GM13976 (cell line): Measurements from ENCODE around the gene UGT1A7.

Experiments
- DNase-seq: peaks from one replicate; pipeline ENCODE4 v3.0.0; 2012; ENCODE audit warnings: low spot score
- in situ Hi-C: fragments of 300-500 bp; cut with MboI; formaldehyde crosslinking; loops from one replicate; pipeline ENCODE4 v1.12.0; 2022; ENCODE audit warnings: low sequenced_read_pairs, mixed read lengths, inconsistent platforms; ENCODE audit not compliant: unreplicated experiment
- TF ChIP-seq, protein P1 (sequence below): IDR thresholded peaks from 2 replicates; pipeline ENCODE4 v1.5.1; 2012; ENCODE audit warnings: borderline replicate concordance, mild to moderate bottlenecking; ENCODE audit not compliant: insufficient read depth; ENCODE audit errors: extremely low read depth, missing control alignments, control extremely low read depth

UGT1A7 gene

GRCh38 chr2:233702238-233702637 lies 20.5 kb downstream of the UGT1A7 start:
- in situ Hi-C loops: loop anchor here (25.0 kb wide), 2 partner anchors 240 to 415 kb away; no protein-coding TSS in a partner anchor
- TF ChIP-seq, protein P1, sequence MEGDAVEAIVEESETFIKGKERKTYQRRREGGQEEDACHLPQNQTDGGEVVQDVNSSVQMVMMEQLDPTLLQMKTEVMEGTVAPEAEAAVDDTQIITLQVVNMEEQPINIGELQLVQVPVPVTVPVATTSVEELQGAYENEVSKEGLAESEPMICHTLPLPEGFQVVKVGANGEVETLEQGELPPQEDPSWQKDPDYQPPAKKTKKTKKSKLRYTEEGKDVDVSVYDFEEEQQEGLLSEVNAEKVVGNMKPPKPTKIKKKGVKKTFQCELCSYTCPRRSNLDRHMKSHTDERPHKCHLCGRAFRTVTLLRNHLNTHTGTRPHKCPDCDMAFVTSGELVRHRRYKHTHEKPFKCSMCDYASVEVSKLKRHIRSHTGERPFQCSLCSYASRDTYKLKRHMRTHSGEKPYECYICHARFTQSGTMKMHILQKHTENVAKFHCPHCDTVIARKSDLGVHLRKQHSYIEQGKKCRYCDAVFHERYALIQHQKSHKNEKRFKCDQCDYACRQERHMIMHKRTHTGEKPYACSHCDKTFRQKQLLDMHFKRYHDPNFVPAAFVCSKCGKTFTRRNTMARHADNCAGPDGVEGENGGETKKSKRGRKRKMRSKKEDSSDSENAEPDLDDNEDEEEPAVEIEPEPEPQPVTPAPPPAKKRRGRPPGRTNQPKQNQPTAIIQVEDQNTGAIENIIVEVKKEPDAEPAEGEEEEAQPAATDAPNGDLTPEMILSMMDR: no peak
- DNase-seq: no peak

DNA sequence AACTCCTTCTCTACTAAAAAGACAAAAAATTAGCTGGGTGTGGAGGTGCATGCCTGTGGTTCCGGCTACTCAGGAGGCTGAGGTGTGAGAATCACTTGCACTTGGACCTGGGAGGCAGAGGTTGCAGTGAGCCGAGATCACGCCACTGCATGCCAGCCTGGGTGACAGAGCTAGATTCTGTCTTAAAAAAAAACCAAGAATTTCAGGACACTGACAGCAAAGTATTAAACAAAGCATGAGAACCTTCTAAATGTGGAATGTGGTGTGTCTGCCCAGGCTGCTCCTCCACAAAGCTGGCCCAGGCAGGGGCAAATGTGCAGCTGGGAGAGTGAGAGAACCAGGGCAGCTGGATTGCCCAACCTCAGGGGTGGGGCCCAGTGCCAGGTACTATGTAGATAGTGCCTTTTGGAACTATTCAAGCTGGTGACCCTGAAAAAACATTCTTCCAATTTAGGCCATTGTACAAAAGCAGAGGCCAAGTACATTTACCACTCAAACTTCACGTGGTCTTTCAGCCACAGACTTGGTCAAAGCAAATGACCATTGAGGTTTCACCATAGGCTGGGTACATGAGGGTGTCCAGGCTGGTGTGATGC lies 24.3 kb downstream of the UGT1A7 start:
- DNase-seq: no peak
- TF ChIP-seq, protein P1: no peak
- in situ Hi-C loops: loop anchor here (25.0 kb wide), 2 partner anchors 244 to 419 kb away; no protein-coding TSS in a partner anchor

DNA sequence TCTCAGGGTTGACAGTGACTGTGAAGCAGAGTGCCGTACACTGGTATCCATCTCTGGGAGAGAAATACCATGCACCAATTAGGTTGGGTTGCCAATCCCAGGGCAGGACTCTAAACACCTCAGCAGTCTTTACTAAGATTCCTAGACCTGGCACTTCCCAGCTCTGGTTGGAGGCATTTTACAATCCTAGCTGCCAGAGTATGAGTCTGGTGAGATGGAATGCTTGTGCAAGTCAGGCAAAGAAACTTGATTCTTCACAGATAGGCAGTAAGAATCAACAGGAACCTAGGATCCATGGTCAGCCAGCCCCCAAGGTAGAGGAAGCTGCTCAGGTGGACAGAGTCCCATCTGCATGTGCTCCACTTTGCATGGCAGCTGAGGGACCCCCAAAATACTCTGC lies 25.0 kb downstream of the UGT1A7 start:
- DNase-seq: no peak
- in situ Hi-C loops: loop anchor here (25.0 kb wide), 2 partner anchors 244 to 419 kb away; no protein-coding TSS in a partner anchor
- TF ChIP-seq, protein P1: no peak

DNA sequence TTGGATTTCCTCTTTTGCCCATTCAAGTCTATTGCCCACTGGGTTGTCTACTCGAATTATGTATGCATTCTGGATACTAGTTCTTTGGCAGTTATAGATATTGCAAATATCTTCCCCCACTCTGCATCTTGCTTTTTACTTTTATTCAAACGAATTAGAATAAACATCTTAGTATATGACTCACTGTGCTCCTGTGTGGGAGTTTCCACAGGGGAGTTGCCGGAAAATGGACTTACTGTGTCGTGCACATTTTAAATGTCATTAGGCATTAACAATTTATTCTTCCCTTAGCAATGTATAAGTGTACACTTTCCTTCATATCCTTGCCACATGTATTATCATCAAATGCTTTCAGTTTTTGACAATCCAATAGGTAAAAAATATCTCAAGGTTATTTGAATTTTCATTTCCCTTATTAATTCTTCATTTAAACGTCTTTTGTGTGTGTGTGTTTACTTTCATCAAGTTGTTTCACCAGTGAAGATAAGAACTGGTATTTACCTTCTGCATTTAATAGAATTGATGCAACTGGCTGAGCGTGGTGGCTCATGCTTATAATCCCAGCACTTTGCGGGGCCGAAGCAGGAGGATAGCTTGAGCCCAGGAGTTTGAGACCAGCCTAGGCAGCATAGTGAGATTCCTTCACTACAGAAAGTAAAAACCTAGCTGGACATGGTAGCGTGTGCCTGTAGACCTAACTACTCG lies 26.4 kb downstream of the UGT1A7 start:
- TF ChIP-seq, protein P1: no peak
- in situ Hi-C loops: loop anchor here (25.0 kb wide), 2 partner anchors 246 to 421 kb away; no protein-coding TSS in a partner anchor
- DNase-seq: no peak

DNA sequence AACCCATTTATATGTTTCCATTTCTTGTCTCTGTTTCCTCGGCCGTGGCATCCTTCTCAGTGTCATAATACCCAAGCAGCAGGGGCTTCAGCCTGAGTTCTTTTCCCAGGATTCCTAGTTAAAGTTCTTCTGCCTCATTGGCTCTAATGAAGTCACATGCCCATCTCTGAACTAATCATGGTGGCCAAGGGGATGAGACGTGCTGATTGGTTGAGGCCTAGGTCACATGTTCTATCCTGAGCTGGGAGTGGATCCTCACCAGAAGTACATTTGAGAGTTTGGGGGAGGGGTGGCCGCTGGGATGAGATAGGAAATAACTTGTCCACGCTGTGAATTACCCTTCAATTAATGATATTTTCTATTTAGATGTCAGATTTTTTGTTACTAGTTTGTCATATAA lies 27.2 kb downstream of the UGT1A7 start:
- in situ Hi-C loops: loop anchor here (25.0 kb wide), 2 partner anchors 247 to 422 kb away; no protein-coding TSS in a partner anchor
- TF ChIP-seq, protein P1: no peak
- no peak for DNase-seq

- TF ChIP-seq, protein P1: peak; percentile 86
- in situ Hi-C loops: loop anchor here (25.0 kb wide), 2 partner anchors 249 to 424 kb away; no protein-coding TSS in a partner anchor
- peak; percentile 64 for DNase-seq
Measured at GRCh38 chr2:233711312-233712008, 29.8 kb downstream of the UGT1A7 start.
